ENCODE results near the gene CDC14A. TPM values are rescaled to one million over a fixed set of nuclear protein-coding genes. Genes with fewer than 3 reads are reported as not detected.

The CDC14A gene
- total RNA-seq, 1 donor from 2014 or later = 2.3 TPM

DNA sequence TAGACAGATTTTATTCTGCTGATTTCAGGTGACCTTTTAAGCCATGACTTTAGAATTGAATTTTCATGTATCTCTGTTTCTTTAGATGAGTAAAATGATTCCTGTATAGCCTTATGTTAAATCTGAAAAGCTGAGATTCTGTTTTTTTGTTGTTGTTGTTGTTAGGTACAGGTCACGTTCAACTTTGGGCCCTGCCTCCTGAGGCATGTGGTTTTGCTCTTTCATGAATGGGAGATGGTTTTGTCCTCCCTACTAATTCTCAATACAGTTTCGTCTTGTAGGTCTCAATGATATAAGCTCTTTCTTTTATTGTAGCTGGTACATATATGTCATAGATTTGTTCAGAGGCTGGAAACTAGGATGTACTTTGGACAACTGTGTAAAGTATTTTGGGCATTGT lies 79.6 kb downstream of the CDC14A start:
- no peaks in the 10 kb centered on the region for H3K4me1 Mint-ChIP-seq (ENCODE audit: low read depth)
- no peaks in the 10 kb centered on the region for H3K27me3 Mint-ChIP-seq (ENCODE audit: low read depth)

DNA sequence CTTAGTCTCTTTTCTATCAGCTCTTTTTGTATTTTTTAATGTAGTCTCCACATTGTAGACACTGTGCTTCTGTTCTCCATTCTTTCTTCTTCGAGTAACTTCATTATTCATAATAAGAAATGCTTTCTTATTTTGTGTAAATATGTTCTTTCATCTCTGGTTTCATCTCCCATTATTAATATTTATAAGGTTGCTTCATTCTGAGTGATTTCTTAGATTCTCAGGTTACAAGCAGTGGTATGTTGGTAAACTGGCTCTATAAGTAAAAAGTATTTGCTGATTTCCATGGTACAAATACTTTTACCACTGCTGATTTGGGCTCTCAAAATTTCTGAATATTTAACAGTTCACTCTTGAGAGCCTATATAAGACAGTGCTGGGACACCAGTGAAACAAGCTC lies 81.3 kb downstream of the CDC14A start:
- Mint-ChIP-seq H3K4me1 (ENCODE audit: low read depth) (no peaks in the 10 kb centered on the region), H3K27ac (ENCODE audit: unreplicated experiment) (no peak overlapping the region), H3K9me3 (ENCODE audit: low read depth) (no peaks in the 10 kb centered on the region), H3K36me3 (ENCODE audit: low read depth) (no peaks in the 10 kb centered on the region), H3K4me3 (ENCODE audit: unreplicated experiment) (no peak overlapping the region), H3K27me3 (ENCODE audit: low read depth) (no peaks in the 10 kb centered on the region)
- no peak for DNase-seq (ENCODE audit: low spot score)
- TF ChIP-seq, protein P1, sequence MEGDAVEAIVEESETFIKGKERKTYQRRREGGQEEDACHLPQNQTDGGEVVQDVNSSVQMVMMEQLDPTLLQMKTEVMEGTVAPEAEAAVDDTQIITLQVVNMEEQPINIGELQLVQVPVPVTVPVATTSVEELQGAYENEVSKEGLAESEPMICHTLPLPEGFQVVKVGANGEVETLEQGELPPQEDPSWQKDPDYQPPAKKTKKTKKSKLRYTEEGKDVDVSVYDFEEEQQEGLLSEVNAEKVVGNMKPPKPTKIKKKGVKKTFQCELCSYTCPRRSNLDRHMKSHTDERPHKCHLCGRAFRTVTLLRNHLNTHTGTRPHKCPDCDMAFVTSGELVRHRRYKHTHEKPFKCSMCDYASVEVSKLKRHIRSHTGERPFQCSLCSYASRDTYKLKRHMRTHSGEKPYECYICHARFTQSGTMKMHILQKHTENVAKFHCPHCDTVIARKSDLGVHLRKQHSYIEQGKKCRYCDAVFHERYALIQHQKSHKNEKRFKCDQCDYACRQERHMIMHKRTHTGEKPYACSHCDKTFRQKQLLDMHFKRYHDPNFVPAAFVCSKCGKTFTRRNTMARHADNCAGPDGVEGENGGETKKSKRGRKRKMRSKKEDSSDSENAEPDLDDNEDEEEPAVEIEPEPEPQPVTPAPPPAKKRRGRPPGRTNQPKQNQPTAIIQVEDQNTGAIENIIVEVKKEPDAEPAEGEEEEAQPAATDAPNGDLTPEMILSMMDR (IDR thresholded peaks at IDR 0.05) = no peak

More for the DNA sequence above, 79.6 kb downstream of the CDC14A start:
- no peak for DNase-seq (ENCODE audit: low spot score)
- H3K9me3 Mint-ChIP-seq (ENCODE audit: low read depth) = no peaks in the 10 kb centered on the region
- H3K4me3 Mint-ChIP-seq (ENCODE audit: unreplicated experiment) = no peak overlapping the region
- H3K36me3 Mint-ChIP-seq (ENCODE audit: low read depth) = no peaks in the 10 kb centered on the region
- H3K27ac Mint-ChIP-seq (ENCODE audit: unreplicated experiment) = no peak overlapping the region
- TF ChIP-seq, protein P1 (IDR thresholded peaks at IDR 0.05) = no peak

DNA sequence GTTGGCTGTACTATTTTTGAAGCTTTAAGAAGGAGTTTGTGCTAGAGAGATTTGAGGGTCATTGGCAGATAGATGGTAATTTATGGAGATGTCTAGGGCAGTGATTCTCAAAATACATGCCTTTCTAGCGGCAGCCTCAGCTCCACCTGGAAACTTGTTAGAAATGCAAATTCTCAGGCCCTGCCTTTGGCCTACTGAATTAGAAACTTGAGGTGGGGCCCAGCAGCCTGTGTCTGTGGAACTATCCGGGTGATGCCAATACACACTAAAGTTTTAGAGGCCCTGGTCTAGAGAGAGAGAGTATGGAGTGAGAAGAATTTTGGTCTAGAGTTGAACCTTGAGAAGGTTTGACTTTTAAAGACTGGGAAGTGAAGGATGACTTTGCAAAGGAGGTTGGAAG lies 82.5 kb downstream of the CDC14A start:
- no peaks in the 10 kb centered on the region for H3K36me3 Mint-ChIP-seq (ENCODE audit: low read depth)
- DNase-seq (ENCODE audit: low spot score) = no peak
- TF ChIP-seq, protein P1 (IDR thresholded peaks at IDR 0.05) = no peak
- H3K27me3 Mint-ChIP-seq (ENCODE audit: low read depth) = no peaks in the 10 kb centered on the region
- H3K27ac Mint-ChIP-seq (ENCODE audit: unreplicated experiment) = no peak overlapping the region
- no peak overlapping the region for H3K4me3 Mint-ChIP-seq (ENCODE audit: unreplicated experiment)
- no peaks in the 10 kb centered on the region for H3K9me3 Mint-ChIP-seq (ENCODE audit: low read depth)
- H3K4me1 Mint-ChIP-seq (ENCODE audit: low read depth) = no peaks in the 10 kb centered on the region

DNA sequence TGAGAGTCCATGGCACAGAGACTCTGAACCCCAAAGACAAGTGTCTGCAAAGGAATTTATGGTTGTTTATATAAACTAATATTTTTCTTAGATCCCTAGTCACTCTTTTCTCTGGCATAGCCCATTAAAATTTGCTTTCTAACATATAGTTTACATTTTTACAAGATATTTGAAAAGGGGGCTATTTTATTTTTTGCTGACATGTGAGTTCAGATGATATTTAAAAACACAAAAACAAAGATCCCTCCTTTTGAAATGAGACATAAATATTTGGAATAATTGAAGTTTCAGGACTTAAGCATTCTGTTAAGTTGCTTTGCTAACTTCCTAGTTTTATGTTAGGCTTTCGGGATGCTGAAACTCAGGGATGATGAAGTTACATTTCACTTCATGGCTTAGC lies 86.1 kb downstream of the CDC14A start:
- Mint-ChIP-seq H3K27ac (ENCODE audit: unreplicated experiment) (no peak overlapping the region), H3K36me3 (ENCODE audit: low read depth) (no peaks in the 10 kb centered on the region)
- TF ChIP-seq, protein P1 (IDR thresholded peaks at IDR 0.05) = no peak

DNA sequence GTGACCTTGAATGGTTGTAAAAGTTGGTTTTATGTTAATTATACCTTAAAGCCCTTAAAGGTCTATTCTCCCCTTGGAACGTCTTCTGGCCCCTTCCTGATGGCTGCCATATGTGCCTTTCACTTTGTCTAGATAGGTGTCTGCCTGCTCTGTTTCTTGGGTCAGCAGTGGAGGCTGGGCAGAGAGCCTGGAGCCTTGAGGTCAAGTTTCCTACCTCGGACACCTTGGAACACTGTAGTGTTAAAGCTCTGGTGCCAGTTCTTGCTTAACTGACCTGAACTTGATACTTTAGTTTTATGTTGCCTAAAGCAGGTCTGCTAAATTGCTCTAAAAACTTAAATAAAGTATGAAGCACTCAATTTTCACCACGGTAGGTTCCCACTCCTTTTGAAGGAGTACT lies 86.5 kb downstream of the CDC14A start:
- DNase-seq (ENCODE audit: low spot score) = no peak
- no peaks in the 10 kb centered on the region for H3K27me3 Mint-ChIP-seq (ENCODE audit: low read depth)
- TF ChIP-seq, protein P1 (IDR thresholded peaks at IDR 0.05) = no peak
- H3K27ac Mint-ChIP-seq (ENCODE audit: unreplicated experiment) = no peak overlapping the region
- H3K36me3 Mint-ChIP-seq (ENCODE audit: low read depth) = no peaks in the 10 kb centered on the region
- no peaks in the 10 kb centered on the region for H3K4me1 Mint-ChIP-seq (ENCODE audit: low read depth)
- H3K4me3 Mint-ChIP-seq (ENCODE audit: unreplicated experiment) = no peak overlapping the region
- no peaks in the 10 kb centered on the region for H3K9me3 Mint-ChIP-seq (ENCODE audit: low read depth)

More for the DNA sequence above, 86.1 kb downstream of the CDC14A start:
- H3K27me3 Mint-ChIP-seq (ENCODE audit: low read depth) = no peaks in the 10 kb centered on the region
- H3K4me1 Mint-ChIP-seq (ENCODE audit: low read depth) = no peaks in the 10 kb centered on the region
- no peak for DNase-seq (ENCODE audit: low spot score)
- H3K4me3 Mint-ChIP-seq (ENCODE audit: unreplicated experiment) = no peak overlapping the region
- no peaks in the 10 kb centered on the region for H3K9me3 Mint-ChIP-seq (ENCODE audit: low read depth)

All from chondrocyte (in vitro differentiated cells).